Measurements from ENCODE around the gene RHEBL1.
"Not testable (repeated sequence)": the region's sequence is repeated elsewhere in the genome, so short reads cannot be mapped to it uniquely, and the experiment has no call there.

RHEBL1 gene

GRCh38 chr12:49089821-49090773 lies 20.3 kb upstream of the RHEBL1 start:
- no peak for FAIRE-seq

GRCh38 chr12:49088932-49089330 lies 19.2 kb upstream of the RHEBL1 start:
- FAIRE-seq = no peak

GRCh38 chr12:49088150-49088931 lies 18.6 kb upstream of the RHEBL1 start:
- no peak for FAIRE-seq

DNA sequence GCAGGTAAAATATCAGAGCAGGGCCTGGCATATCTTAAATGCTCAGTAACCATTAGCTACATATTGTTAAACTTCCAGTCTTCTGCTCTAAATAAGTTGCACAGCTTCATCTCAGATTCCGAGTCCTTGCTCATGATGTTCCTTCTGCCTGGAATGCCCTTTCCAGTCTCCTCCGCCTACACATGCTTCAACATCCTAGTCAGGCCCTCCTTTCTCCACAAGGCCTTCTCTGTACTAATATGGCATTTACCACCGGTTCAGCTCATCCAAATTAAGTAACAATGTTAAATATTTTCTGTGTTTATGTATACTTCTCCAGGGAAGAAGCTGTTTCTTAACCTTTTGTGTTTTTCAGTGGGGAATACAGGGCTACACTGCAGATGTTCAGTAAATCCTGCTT lies 16.3 kb upstream of the RHEBL1 start:
- no peak for FAIRE-seq

DNA sequence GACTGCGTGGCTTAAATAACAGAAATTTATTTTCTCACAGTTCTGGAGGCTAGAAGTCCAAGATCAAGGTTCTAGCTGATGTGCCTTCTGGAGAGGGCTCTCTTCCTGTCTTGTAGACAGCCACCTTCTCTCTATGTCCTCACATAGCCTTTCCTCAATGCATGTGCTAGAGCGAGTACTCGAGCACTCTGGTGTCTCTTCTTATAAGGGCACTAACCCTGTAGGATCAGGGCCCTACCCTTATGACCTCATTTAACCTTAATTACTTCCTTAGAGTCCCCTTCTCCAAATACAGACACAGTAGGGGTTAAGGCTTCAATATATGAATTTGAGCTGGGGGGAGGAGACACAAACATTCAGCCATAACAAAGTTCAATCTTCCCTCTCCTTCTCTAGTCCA lies 14.7 kb upstream of the RHEBL1 start:
- no peak for FAIRE-seq

GRCh38 chr12:49079793-49080192 lies 10.0 kb upstream of the RHEBL1 start:
- FAIRE-seq = no peak

- FAIRE-seq = no peak
Measured at GRCh38 chr12:49070971-49071370, 1.2 kb upstream of the RHEBL1 start.

- FAIRE-seq = no peak
Measured at GRCh38 chr12:49068879-49069506, 786 bp downstream of the RHEBL1 start.

- no peak for FAIRE-seq
Measured at GRCh38 chr12:49066120-49066519, 3.7 kb downstream of the RHEBL1 start.

DNA sequence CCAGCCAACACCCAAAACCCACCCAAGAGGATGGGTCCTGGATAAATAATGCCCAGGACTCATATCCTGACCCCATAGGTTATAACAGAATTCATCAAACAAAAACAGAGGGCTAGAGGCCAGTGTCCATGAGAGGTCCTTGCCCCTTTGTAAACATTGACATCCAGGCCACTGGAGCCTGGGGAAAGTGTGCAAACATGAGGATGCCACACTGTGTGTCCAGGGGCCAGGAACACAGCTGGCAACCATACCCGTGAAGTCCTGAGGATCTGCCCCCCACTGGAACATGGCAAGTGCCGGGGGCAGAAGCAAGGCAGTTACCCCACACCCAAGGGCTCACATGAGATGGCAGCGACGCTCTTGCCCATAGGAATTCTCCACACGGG lies 5.0 kb downstream of the RHEBL1 start:
- no peak for FAIRE-seq

- not testable (repeated sequence) for FAIRE-seq
Measured at GRCh38 chr12:49061916-49062315, 7.9 kb downstream of the RHEBL1 start.

DNA sequence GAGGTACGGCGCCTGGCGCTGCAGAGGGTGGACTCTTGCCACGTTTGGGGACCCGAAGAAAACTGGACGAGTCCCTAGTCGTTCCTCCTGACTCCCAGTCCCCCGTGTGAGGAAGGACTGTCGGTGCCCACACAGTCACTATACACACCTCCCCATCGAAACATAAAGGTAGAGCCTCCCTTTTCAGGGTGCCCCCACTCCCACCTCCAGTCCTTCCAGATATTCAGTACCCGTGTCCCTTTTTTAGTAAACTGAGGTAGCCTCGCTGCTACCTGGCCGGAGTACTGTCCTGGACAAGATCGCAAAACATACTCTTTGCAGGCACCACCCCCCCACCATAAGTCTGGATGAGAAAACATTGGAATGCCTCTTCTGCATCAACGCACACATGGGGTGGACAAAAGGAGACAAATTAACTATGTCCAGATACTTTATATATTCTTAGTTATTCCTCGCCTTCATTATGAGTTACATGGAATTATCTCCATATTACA lies 8.6 kb downstream of the RHEBL1 start:
- FAIRE-seq = no peak

GRCh38 chr12:49060237-49061156 lies 9.3 kb downstream of the RHEBL1 start, which contains the start of gene KMT2D:
Gene KMT2D, minus strand, starts transcription at chr12:49060794. Its CDS starts 5,470 bp downstream, at chr12:49055324.
- no peak for FAIRE-seq

- FAIRE-seq = no peak
Measured at GRCh38 chr12:49059299-49060171, 10.2 kb downstream of the RHEBL1 start.

DNA sequence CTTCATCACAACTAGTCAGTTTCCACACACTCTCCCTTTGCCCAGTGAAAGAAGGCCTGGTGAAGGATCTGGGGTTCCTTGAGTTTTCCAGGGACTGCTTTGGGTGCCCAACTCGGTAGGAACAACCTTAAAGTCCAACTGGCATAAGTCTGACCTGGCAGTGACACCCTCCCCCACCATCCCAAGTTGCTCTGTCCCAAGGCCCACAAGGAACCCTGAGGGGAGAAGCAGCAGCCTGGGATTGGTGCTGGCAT lies 10.8 kb downstream of the RHEBL1 start:
- no peak for FAIRE-seq

GRCh38 chr12:49058366-49059044 lies 11.3 kb downstream of the RHEBL1 start:
- FAIRE-seq = no peak

DNA sequence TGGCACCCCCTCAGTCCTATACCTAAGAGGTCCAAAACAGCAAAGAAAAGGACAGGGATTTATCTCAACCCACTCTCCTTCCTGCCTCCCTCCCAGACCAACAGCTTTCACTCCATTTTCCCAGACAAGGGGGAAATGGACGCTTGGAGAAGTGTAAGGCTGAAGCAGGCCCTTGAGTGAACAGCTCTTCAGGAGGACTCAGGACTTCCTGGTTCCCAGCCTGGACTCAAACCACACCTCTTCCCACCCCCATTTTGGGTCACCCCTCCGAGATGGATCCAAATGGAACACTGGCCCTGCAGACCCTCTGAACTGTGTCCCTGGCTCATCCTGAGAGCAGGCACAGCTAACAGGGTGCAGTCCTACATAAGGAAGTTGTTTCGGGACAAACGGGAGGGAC lies 11.9 kb downstream of the RHEBL1 start:
- FAIRE-seq = no peak

GRCh38 chr12:49055978-49056754 lies 13.6 kb downstream of the RHEBL1 start:
- FAIRE-seq = peak; percentile 37

DNA sequence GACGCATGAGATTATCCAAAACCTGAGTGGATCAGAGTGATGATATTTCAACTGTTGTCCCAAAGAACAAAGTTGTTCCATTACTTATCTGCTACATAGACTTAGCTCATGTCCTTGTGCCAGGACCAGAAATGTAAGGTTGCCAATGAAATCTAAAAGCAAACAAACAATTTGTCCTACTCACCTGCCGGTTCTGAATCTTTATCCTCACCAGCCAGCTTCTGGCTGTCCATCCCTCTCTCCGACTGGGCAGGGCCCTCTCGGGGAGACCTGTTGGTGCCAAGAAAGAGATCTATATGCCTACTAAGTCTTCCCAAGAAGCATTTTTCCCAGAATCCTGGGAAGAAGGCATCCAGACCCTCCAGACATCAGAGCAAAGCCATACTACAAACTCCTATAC lies 14.7 kb downstream of the RHEBL1 start:
- FAIRE-seq = no peak

DNA sequence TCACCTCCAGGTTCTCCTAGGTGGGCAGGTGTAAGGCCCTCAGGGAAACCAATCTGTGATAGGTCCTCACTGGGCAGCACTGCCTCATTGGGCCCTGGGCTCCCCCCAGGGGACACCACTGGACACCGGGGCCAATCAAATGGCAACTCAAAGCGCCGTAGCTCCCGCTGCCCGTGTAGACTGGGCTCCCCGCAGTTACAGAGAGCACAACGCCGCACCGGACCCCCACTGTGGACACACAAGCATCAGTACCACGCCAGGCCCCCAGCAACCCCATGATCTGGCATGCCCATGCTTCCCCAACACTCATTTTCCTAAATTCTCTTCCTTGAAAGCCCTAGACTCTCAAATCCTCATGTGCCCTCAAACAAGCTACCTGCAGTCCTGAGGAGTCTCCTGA lies 15.3 kb downstream of the RHEBL1 start:
- no peak for FAIRE-seq
